NCI-H524 (cell line): ENCODE measurements around the gene NET1.
"Not testable (repeated sequence)": the region's sequence is repeated elsewhere in the genome, so short reads cannot be mapped to it uniquely, and the experiment has no call there.

Experiments
- DNase-seq, 2 experiments: peaks; one replicate each; lab custom pipeline; 2025; lab: John Stamatoyannopoulos, UW

NET1 gene

DNA sequence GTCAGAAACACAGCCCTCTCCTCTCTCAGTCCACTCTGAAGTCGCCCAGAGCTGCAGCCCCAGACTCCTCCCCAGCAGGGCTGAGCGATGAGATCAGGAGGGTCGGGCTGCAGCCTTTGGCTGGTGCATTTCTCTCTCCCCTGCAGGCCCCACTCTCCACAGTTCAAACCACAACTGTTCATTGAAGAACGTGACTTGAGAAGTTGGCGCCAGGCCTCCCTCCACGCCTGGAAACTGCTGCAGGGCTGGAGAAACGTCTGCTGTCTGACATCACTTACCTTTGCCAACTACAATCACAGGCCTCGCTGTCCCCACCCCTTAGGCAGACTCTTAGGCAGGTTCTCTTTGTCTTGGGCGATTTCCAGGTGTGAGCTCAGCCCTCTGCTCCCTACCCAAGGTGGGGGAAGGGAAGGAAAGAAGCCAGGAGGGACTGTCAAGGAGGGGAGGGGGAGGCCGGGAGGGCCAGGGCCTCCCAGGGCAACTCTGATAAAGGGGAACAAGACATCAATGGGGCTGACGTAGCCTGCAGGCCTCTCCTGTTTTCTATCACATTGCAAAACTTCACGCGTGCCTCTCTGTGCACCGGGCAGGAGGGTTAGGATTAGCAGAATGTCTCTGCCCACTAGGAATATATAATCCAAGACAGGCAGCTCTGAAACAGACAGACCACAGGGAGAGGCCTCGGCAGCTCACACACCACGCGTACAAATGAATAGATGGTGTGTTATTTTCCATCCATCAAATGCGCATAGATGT lies 54.3 kb downstream of the NET1 start:
- no peak for DNase-seq

DNA sequence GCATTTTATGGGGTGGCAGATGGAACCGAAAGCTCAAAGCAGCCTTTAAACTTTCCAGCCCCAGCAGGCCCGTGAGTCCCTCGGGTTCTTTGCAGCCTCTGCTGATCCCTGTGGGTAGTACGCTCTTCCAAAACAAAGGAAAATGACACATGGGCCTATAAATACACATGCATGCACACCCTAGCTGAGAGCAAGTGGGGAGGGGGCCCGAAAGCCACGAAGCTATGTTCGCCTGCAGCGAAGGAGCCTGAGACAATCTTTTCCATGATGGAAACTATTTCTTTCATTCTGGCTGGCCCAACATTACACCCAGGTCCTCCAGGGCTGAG lies 54.8 kb downstream of the NET1 start:
- DNase-seq, result no peak

DNA sequence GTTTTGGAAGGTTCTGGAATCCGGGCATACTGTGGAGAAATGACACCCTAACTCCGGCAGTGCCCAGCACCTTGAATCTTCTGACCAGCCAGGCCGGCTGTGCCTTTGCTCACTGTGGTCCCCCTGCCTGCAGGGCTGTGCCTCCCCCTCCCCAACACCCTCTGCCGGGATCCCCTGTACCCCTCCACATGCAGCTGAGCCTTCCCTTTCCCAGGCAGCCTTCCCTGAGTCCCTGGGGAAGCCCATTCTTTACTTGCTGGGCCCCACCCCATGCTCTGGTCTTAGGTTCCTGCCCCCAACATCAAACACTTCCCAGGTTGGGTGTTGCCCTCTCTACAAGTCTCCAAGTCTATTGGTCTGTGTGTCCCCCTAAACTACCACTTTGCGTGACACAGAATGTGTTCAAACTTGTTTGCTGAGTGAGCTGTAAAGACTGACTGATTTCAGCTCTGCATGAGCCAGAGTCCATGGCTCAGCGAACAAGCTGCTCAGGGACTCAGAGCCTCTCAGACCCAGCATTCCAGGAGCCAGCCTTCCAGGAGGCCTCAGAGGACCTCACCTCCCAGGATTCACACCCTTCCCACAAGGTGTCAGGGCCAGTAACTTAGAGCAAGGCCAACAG lies 55.4 kb downstream of the NET1 start:
- no peak for DNase-seq

DNA sequence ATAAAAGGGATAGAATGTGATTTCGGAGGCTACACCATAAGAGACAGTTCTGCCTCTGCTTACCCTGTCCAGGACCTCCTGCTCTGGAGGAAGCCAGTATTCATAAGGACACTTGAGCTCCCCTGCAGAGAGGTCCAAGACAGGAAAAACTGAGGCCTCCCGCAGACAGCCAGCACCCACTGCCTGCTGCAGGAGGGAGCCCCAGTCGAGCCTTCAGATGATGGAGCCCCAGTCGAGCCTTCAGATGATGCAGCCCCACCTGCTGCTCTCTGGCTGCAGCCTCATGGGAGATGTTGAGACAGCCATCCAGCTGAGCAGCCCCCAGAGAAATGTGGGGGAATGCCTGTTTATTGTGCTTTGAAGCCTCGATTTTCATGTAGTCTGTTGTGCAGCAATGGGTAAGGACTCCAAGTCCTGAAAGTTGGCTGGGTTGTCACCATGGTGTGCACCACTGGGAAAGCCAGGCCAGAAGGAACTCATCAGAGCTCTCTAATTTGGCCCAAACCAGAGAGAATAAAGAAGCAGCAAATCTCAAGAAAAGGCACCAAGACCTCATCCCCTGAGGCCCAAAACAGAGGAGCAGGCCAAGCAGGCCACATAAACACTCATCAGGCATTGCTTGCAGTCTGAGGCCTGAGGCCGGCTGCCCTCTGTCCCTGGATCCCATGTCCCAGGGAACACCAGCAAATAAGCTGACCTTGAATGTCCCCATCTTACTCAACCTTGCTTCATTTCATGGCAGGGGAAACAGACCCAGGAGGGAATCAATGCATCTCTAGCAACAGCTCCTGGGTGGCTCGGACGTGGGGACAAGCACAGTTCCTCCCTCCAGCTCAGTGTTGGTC lies 56.1 kb downstream of the NET1 start:
- DNase-seq, result no peak

DNA sequence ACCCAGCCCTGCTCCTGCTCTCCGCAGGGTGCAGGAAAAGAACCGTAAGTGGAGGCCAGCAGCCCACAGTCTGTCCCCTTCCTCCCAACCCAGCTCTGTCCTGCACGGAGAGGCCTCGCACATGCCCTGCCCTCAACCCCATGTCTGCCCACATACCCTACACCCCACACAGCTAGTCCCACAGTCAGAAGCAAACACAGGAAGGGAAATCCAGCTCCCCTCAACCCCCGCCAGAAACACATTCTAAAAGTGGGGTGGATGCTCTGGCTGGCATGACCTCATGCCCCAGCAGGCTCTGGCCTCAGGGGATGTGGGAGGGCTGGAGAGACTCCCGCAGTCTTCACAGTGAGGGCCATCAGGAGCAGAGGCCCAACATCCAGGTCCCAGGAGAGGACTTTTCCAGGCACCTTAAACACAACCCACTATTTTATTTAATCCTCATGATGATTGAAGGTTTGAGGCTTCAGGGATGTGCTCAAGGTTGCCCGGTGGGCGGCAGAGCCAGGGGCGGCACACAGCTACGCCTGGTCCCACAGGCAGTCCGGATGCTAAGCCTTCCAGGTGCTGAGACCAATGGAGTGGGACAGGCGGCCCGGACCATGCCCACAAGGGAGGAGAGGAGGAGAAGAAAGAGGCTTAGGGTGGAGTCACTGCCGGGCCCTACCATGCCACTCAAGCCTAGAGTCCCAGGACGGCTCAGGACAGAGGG lies 57.1 kb downstream of the NET1 start:
- DNase-seq, result no peak

DNA sequence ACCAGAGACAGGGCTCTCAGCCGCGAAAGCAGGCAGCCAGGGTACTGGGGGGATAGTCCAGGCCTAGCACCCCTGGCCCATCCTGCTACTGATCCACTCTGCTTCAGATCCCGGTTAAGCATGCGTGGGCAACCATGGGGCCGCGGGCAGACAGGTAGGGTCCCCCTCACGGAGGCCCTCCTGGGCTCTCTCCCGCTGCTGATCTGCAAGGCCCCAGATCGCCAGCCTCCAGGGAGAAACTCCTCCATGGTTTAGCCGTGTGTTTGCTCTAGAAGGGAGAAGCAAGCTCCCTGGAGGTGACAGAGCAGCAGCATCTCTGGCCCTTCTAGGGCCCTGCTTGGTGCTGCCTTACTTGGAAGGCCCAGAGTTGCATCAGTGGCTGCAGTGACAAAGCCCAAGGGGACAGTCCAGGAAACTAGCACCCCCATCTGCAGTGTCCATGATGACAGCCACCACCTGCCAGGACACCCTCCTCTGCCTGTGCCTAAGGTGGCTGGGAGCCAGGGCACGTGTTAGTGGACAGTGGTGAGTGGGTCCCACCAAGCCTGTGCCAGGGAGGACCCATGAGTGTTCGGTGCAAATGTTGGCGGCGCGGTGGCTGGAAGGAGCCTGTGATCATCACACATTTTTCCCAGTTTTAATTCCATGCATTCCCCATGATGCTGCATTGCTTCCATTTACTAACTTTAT lies 57.9 kb downstream of the NET1 start:
- no peak for DNase-seq

DNA sequence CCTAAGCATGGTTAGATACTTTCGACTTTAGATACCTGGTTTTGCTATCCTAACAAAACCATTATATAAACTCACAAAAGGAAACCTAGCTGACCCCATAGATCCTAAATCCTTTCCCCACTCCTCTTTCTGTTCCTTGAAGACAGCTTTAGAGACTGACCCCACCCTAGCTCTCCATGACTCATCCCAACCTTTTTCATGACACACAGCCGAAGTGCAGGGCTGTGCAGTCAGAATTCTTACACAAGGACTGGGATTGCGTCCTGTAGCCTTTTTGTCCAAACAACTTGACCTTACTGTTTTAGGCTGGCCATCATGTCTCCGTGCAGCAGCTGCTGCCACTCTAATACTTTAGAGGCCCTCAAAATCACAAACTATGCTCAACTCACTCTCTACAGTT lies 62.3 kb downstream of the NET1 start:
- not testable (repeated sequence) for DNase-seq

DNA sequence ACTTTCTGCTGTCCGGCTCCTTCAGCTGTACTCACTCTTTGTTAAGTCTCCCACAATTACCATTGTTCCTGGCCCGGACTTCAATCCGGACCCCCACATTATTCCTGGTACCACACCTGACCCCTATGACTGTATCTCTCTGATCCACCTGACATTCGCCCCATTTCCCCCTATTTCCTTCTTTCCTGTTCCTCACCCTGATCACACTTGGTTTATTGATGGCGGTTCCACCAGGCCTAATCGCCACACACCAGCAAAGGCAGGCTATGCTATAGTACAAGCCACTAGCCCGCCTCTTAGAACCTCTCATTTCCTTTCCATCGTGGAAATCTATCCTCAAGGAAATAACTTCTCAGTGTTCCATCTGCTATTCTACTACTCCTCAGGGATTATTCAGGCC lies 62.7 kb downstream of the NET1 start:
- not testable (repeated sequence) for DNase-seq

DNA sequence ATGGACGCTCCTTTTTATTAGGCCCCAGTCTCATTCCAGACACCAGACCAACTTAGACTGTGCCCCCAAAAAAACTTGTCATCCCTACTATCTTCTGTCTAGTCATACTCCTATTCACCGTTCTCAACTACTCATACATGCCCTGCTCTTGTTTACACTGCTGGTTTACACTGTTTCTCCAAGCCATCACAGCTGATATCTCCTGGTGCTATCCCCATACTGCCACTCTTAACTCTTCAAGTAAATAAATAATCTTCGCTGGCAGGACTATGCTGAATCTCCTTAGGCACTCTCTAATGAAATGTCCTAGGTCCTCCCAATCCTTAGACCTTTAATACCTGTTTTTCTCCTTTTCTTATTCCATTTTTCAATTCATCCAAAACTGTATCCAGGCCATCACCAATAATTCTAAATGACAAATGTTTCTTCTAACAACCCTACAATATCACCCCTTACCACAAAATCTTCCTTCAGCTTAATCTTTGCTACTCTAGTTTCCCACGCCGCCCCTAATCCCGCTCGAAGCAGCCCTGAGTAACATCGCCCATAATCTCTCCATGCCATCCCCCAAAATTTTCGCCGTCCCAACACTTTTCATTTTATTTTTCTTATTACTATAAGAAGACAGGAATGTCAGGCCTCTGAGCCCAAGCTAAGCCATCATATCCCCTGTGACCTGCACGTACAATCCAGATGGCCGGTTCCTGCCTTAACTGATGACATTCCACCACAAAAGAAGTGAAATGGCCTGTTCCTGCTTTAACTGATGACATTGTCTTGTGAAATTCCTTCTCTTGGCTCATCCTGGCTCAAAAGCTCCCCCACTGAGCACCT lies 63.8 kb downstream of the NET1 start:
- DNase-seq, result not testable (repeated sequence)

DNA sequence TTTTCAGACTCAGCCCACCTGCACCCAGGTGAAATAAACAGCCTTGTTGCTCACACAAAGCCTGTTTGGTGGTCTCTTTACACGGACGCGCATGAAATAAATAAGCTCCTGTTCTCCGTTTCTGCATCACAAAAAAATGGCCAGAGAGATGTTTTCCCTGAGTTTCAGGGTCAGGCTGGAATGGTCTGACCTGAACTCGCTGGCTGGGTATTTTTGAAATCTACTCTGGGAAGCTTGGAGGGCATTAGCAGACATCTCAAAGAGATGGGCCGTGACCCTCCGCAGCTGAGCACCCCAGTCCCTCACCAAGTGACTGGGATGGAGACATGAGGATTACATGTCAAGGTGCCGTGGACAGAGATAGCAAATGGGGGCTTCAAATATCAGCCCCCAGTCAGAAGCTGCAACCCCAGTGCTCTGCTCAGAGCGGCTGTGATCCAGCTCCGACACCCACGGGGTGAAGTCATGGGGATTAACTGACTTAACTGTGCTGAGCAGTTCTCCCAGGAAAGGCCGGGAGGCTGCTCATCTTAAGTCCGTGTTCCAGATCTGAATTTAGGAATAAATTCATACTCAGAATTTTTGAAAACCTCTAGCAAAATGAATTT lies 64.7 kb downstream of the NET1 start:
- DNase-seq, result no peak

DNA sequence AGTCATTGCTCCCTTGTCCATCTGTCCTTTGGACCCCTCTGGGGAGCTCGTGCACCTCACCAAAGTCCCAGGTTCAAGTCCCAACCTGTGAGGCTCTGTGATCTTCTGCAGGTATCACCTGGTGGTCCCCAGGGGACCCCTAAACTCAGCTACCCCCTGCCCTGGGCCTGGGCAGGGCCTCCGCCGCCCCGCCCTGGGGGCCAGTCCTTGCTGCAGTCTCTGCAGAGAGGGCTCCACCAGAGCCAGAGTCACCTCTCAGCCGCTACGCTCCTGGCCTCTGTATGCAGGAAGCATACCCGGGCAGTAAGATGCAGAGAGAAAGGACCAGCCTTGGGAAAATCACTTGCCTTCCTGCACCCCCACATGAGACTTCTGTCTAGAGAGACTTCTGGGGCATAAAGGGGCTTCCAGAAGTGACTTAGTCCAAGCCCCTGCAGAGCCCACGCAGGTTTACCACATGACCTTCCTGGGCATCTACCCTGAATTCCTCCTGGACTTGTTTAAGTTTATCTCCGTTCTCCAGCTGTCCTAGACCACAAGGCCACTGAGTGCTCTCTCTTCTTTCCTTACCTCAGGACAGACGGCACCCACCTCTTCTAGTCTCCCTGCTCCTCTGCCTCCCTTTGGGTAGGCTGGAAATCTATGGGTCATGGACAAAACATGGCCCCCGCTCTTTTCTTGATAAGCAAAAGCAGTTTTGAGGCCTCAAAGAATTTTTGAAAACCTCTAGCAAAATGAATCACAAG lies 65.8 kb downstream of the NET1 start:
- no peak for DNase-seq

DNA sequence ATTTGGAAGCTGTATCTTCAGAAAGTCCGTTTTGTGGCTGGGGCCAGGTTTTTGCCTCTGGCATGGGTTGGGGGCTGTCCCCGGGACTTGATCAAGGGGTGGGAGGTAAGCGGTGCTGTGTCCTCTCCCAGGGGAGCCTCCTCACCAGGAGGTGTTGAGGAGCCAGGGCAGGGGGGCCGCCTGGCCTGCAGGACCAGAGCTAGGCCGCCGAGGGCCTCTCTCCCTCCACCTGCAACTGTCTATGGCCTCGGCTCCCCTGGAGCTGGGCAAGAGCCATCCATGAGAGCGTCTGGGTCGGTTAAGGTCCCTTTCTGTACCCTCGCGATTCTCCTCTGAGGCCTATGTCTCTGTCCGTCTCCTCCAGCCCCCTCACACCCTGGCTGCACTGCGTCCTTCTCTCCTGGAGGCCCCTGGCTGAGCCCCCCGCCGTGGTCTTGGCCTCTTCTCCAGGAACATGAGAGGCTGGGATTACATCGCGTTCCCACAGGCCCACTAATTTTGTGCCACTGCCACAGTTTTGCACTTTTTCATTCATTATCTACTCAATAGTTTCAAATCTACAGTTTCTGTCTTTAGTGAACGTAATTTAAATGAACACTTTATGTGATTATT lies 66.4 kb downstream of the NET1 start:
- DNase-seq, result no peak

DNA sequence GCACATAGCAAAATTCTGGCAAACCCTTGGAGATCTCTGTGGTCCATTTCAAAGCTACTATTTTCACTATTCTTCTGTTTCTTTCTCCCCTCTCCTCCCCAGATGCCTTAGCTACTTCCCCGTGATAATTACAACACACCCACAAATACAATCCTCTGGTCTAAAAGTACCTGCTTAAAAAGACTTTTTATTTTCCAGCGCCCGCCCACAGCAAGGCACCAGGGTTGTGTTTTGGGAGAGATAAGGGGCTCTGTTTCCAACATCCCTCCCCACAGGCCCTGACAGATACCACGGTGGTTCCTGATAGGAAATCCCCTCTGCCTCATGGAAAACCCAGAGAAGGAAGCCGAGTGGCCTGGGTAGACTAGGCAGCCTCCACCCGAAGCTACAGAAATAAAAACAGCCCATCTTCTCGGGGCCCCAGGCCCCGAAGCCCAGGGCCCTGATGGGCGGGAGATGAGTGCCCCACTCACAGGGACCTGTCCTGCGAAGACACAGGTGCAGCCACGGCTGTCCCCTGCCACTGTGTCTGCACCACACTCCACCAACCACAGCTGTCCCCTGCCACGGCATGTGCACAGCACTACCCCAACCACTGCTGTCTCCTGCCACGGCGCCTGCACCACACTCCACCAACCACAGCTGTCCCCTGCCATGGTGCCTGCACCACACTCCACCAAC lies 67.3 kb downstream of the NET1 start:
- DNase-seq, result no peak

DNA sequence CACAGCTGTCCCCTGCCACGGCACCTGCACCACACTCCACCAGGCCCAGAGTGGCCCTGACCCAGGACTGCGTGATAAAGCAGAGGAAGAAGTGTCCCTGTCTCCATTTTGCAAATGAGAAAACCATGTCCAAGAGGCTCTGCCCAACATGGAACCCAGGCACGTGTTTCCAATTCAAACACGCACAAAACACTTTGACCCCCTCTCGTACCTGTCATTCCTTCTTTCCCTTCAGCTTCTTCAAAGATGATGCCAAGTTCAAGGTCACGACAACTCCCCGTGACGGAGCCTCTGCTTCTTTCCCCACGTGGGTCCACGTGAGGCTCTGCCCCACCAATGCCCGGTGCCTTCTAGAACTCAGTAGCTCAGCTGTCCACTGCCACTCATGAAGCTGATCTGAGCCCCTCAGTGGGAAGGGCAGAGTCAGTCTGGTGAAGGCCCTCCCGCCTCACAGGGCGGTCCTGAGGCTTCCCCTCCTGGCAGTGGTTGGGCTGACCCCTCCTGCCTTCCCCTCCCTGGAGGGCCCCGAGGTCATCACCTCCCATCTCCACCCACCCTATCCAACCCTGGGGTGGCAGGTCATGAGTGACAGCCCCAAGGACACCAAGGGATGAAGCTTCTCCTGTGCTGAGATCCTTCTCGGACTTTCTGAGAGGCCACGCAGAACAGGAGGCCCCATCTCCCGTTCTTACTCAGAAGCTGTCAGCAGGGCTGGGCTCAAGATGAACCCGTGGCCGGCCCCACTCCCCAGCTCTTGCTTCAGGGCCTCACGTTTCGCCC lies 68.0 kb downstream of the NET1 start:
- no peak for DNase-seq

DNA sequence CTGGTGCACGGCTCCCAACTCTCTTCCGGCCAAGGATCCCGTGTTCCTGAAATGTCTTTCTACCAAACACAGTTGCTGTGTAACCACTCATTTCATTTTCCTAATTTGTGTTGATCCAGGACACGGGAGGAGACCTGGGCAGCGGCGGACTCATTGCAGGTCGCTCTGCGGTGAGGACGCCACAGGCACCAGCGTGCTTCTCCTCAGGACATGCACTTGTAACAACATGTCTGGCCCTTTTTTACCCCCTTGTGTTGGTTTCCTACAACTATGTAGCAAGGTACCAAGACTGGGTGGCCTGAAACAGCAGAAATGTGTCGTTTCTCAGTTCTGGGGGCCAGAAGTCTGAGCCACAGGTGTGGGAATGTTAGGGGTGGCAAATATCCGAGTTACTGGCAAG lies 68.8 kb downstream of the NET1 start:
- no peak for DNase-seq

DNA sequence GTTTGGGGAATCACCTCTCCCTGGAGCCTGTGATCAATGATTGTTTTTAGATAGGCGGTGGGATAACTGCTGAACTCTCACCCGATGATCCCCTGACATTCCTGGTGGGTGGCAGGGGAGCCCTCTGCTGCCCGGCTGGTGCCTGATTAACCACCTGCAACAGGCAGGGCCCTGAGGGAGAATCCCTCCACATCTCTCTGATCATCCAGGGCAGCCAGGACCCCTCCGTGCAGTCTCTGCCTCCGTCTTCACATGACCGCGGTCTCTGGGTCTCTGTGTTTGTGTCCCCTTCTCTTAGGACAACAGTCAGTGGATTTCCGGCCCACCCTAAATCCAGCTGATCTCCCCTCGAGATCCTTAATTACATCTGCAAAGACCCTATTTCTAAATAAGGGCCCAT lies 69.7 kb downstream of the NET1 start:
- no peak for DNase-seq

DNA sequence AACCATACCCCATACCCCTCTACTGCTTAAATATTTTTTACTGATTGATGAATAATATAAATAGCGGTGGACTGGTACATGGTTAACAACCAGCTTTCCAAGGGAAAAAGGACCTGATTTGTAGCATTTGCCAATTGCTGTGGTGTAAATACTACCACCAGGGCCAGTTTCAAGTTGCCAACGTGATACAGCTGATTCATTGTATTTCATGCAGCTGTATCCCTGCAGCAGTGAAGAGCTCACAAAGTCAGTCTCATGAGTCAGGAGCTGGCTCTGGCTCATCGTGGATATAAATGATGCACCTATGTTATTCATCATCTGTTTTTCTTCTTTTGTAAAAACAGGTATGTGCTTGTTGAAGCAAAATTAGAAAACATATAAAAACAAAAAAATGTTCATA lies 71.8 kb downstream of the NET1 start:
- no peak for DNase-seq

DNA sequence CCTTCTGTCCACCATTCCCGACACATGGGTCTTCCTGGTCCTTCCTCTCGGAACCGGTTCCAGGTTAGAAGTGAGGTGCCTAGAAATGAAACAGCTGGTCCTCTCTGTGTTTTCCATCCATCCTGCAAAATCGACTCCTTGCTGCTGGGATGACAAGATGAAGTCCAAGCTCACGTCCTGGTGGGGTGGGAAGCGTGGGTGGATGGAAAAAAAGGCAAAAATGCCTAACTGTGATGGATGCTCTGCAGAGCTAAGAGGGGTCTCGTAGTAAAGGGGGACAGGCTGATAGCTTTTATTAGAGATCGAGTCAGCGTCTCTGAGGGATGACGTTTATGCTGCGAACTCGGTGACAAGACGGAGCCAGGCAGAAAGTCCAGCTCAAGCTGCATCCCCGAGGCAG lies 72.9 kb downstream of the NET1 start:
- DNase-seq, result no peak
